ENCODE data around the gene SAFB2. TPM values are rescaled to one million over a fixed set of nuclear protein-coding genes. Genes with fewer than 3 reads are reported as not detected.

SAFB2 gene
- total RNA-seq, 1 donor from 2014 or later: 53.3 TPM

DNA sequence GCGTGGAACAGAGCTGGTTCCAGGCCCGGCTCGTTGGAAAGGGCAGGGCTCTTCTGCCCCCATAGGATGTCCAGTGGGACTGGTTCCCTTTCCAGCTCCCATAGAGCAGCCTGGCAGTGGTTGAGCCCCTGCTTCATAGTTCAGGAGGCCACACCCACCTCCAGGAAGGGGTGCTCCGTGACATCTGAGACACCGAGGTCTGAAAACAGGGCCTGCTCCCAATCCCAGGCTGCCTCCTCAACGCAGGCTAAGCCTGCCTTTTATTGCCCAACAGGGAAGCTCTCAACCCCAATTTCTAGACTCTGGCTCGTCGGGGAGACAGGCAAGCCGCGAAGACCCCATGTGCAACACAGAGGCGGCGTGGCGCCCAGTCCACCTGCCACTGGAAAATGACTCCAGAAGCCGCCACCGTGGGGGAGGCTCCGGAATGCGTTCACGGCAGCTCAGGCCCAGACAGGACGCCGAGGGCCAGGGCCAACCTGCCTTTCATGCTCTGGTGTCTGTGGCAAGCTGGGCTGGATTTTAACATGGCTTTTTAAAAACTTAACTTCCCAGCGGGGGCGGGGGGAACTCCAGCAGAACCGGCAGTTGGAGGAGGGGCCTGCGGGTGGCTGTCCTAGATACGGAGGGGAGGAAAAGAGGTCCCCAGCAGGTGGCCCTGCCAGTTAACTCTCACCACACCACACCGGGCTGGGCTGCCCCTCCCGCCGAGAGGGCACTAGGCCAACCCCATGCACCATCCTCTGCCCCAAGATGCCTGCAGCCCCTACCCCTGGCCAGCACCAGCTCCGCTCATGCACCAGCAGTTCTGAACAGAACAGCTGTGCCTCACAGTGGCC is 36.9 kb downstream of the SAFB2 start:
- Histone ChIP-seq H4K20me1 (ENCODE audit: low read depth) (peaks cover 13% of the 10 kb centered on the region), H3F3A (ENCODE audit: low read depth) (peaks cover 19% of the 10 kb centered on the region), H3K4me1 (peaks cover 18% of the 10 kb centered on the region), H3K4me3 (peak overlapping the region; percentile 37), H3K36me3 (no peaks in the 10 kb centered on the region), H2AFZ (replicated peaks) (peak overlapping the region; percentile 38), H3K4me2 (peak overlapping the region; percentile 75), H3K9ac (no peak overlapping the region), H3K79me2 (ENCODE audit: low read depth) (no peaks in the 10 kb centered on the region), H3K9me3 (ENCODE audit: low read depth) (no peaks in the 10 kb centered on the region), H3K27ac (peak overlapping the region; percentile 88), H3K27me3 (no peaks in the 10 kb centered on the region)
- TF ChIP-seq EZH2 (IDR thresholded peaks at IDR 0.05) (no peak), EZH2phosphoT487 (IDR thresholded peaks at IDR 0.05) (no peak)
- TF ChIP-seq, protein P1, sequence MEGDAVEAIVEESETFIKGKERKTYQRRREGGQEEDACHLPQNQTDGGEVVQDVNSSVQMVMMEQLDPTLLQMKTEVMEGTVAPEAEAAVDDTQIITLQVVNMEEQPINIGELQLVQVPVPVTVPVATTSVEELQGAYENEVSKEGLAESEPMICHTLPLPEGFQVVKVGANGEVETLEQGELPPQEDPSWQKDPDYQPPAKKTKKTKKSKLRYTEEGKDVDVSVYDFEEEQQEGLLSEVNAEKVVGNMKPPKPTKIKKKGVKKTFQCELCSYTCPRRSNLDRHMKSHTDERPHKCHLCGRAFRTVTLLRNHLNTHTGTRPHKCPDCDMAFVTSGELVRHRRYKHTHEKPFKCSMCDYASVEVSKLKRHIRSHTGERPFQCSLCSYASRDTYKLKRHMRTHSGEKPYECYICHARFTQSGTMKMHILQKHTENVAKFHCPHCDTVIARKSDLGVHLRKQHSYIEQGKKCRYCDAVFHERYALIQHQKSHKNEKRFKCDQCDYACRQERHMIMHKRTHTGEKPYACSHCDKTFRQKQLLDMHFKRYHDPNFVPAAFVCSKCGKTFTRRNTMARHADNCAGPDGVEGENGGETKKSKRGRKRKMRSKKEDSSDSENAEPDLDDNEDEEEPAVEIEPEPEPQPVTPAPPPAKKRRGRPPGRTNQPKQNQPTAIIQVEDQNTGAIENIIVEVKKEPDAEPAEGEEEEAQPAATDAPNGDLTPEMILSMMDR (IDR thresholded peaks at IDR 0.05): no peak
- Mint-ChIP-seq H3K36me3 (peaks cover 15% of the 10 kb centered on the region), H3K4me1 (peaks cover 27% of the 10 kb centered on the region), H3K27me3 (ENCODE audit: insufficient read depth, low read depth) (peaks cover 3% of the 10 kb centered on the region), H3K9me3 (no peaks in the 10 kb centered on the region), H3K27ac (peak overlapping the region; percentile 92), H3K4me3 (peak overlapping the region; percentile 60)
- peak; percentile 80 for DNase-seq (ENCODE audit: low spot score)

DNA sequence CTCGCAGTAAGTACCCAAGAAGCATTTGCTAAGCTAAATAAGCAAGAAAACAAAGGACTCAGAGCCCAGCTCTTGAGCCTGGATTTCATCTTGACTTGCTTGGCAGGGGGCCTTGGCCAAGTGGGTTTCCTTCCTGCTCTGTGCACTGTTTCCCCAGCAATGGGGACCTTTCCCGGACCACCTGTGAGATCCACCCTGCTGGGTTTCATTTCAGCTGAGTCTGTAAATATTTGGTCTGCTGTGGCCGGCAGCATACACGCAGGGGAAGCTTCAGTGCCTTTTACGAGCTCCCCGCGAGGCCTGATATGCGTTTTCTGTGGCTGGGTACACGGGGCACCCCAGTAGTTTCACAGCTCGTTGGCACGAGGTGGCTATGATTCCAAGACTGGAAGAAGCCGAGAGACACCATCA is 42.4 kb downstream of the SAFB2 start:
- Mint-ChIP-seq H3K27me3 (ENCODE audit: insufficient read depth, low read depth) (peaks cover 8% of the 10 kb centered on the region), H3K27ac (peak overlapping the region; percentile 90), H3K9me3 (no peaks in the 10 kb centered on the region), H3K4me3 (no peak overlapping the region), H3K36me3 (no peaks in the 10 kb centered on the region), H3K4me1 (peaks cover 37% of the 10 kb centered on the region)
- Histone ChIP-seq H3K9ac (peak overlapping the region; percentile 58), H3K36me3 (no peaks in the 10 kb centered on the region), H3K27me3 (no peaks in the 10 kb centered on the region), H3K27ac (no peak overlapping the region), H3K4me2 (no peak overlapping the region), H3K4me3 (no peak overlapping the region), H2AFZ (replicated peaks) (no peak overlapping the region), H3K4me1 (peaks cover 6% of the 10 kb centered on the region), H3K9me3 (ENCODE audit: low read depth) (no peaks in the 10 kb centered on the region), H3K79me2 (ENCODE audit: low read depth) (no peaks in the 10 kb centered on the region), H3F3A (ENCODE audit: low read depth) (peaks cover 3% of the 10 kb centered on the region), H4K20me1 (ENCODE audit: low read depth) (no peaks in the 10 kb centered on the region)
- TF ChIP-seq, protein P1 (IDR thresholded peaks at IDR 0.05): no peak
- no peak for TF ChIP-seq EZH2 (IDR thresholded peaks at IDR 0.05)
- no peak for TF ChIP-seq EZH2phosphoT487 (IDR thresholded peaks at IDR 0.05)
- DNase-seq (ENCODE audit: low spot score): no peak

DNA sequence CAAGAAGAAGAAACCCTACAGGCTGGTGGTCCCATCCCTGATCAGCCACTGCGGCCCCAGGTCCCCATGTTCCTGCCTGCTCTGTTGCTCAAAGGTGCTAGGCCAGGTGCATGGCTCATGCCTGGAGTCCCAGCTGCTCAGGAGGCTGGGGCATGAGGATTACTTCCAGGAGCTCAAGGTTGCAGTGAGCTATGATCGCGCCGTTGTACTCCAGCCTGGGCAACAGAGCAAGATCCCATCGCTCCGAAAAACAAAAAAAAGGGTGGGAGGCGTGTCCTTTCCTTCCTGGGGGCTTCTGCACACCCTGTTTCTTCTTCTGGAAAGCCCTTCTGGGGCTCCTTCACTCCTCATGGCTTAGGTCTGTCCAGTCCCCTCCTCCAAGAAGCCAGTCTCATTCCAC is 42.9 kb downstream of the SAFB2 start:
- peak overlapping the region; percentile 90 for H3K27ac Mint-ChIP-seq
- no peaks in the 10 kb centered on the region for H3K36me3 Mint-ChIP-seq

More for the DNA sequence above, 42.9 kb downstream of the SAFB2 start:
- no peak for TF ChIP-seq EZH2 (IDR thresholded peaks at IDR 0.05)
- TF ChIP-seq, protein P1 (IDR thresholded peaks at IDR 0.05): no peak
- no peak for TF ChIP-seq EZH2phosphoT487 (IDR thresholded peaks at IDR 0.05)
- H3K4me3 Mint-ChIP-seq: no peak overlapping the region
- peaks cover 8% of the 10 kb centered on the region for H3K27me3 Mint-ChIP-seq (ENCODE audit: insufficient read depth, low read depth)
- no peaks in the 10 kb centered on the region for H3K36me3 ChIP-seq
- H2AFZ ChIP-seq (replicated peaks): no peak overlapping the region
- no peaks in the 10 kb centered on the region for H4K20me1 ChIP-seq (ENCODE audit: low read depth)
- peaks cover 34% of the 10 kb centered on the region for H3K4me1 Mint-ChIP-seq
- no peaks in the 10 kb centered on the region for H3K9me3 ChIP-seq (ENCODE audit: low read depth)
- H3K79me2 ChIP-seq (ENCODE audit: low read depth): no peaks in the 10 kb centered on the region
- H3K27ac ChIP-seq: no peak overlapping the region
- peaks cover 4% of the 10 kb centered on the region for H3K4me1 ChIP-seq
- no peak overlapping the region for H3K4me3 ChIP-seq
- no peaks in the 10 kb centered on the region for H3K9me3 Mint-ChIP-seq
- H3K9ac ChIP-seq: no peak overlapping the region
- H3K4me2 ChIP-seq: no peak overlapping the region
- no peaks in the 10 kb centered on the region for H3K27me3 ChIP-seq
- DNase-seq (ENCODE audit: low spot score): no peak
- H3F3A ChIP-seq (ENCODE audit: low read depth): no peaks in the 10 kb centered on the region
